Hematopoietic multipotent progenitor cell treated with erythropoietin and hydrocortisone succinate and interleukin-3 and kit ligand, for 15 days (in vitro differentiated cells): Measurements from ENCODE around the gene BANF2.
"Not testable (repeated sequence)": the region's sequence is repeated elsewhere in the genome, so short reads cannot be mapped to it uniquely, and the experiment has no call there.

Experiments used
- DNase-seq: peaks from one replicate; pipeline ENCODE4 v3.0.0-alpha.2; 2015; ENCODE audit warnings: low spot score

The BANF2 gene

DNA sequence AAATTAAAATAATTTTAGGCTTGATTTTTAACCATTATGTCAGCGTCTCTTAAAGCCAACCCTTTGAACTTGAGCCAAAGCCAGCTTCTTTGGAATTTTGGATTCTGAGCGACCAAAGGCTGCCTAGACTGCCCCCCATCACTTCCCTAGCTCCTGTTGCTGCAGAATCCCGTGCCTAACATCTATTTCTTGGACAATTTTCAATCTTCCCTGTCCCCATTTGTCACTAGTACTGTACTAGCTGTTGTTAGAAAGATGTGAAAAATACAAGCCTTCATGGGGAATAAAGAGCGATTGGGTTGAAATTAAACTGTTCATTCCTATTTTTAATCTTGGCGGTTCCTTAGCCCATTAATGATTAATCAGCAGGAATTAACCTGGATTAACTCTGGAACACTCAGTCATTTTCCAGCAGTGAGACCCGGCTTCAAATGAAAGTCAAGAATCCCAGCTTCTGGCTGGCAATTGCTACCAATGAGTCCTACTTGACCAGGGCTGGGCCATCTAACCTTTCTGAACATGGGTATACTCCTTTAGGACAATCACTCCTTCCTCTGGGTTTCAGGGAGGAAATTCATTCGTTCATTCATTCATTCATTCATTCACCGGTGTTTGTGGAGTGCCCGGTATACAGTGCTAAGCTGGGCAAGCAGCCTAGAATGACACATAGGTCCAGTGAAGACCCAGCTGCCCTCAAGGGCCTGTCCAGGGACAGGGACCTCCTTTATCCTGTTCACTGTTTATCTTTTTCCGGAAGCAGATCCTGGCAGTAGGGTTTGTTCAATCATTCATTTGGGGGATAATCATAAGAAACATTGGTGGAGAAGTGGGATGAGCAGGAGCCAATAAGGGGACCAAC is 16.3 kb upstream of the BANF2 start:
- no peak for DNase-seq

DNA sequence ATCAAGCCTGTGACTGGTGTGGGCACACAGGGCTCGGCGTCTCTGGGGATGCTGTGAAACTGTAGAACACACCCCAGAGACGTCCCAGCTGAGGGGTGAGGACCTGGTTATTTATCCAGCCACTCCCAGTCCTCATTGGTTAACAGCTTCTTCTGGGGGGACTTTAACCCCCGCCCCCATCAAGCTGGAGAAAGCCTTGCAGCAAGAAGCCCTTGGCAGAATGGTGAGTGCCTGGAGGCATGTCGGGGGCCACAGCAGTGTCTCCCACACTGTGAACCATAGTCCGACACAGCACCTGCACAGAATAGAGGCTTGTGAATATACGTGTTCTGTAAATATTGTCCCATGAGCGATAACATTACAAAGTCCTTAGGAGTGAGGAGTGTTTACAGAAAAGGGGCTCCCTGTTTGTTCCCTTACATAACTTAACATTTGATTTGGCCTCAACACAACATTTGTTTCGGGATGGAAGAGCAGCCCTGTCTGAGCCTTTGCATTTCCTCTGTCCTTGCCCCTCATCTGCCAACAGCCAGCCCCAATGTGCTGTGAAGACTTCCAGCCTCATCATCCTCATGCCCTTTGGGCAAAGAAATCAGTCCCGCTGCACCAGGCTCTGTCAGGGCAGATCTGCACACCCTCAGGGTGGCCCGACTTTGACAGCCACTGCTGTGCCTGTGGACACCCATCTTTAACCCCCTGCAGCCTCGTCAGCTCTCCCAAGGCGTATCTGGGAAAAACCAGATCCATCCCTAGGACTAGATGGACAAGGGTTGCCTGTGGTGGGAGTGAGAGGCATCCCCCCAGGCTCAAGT is 15.5 kb upstream of the BANF2 start:
- DNase-seq: no peak

- DNase-seq: no peak
These were observed 14.6 kb upstream of the BANF2 start for GRCh38 chr20:17685168-17685567.

DNA sequence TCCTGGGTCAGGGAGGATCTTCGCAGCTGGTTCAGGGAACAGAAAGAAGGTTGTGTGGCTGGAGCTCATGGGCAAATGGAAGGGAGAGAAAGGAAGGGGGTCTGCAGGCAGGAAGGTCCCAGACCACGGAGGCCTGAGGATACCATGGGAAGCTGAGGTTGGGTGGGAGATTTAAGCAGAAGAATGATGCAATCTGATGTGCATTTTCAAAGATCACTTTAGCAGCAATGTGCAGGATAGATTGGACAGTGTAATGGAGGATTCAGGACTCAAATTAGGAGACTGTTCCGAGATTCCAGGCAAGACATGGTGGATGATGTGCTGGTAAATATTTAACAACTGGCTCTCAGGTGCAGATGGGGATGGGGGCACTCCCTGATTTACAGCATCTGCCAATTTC is 12.0 kb upstream of the BANF2 start:
- no peak for DNase-seq

GRCh38 chr20:17688965-17689364 is 10.8 kb upstream of the BANF2 start:
- no peak for DNase-seq

DNA sequence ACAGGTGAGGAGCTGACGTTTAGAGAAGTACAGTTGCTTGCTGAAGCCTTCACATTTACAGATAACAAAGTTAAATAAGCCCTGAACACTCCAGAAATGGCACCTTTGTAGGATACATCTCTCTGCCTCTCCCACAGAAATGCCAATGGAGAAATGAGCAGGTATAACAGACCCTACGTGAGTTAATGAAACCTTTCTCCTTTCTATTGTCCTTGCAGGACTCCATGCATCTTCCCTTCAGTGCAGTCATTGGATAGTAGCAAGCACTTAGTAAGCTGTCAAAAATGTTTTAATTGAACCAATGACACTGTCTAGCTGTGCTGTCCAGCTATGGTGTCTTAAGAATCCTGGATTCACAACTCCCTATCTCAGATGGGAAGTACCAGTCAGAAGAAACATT is 9.6 kb upstream of the BANF2 start:
- no peak for DNase-seq

- DNase-seq: no peak
These were observed 8.0 kb upstream of the BANF2 start for GRCh38 chr20:17691758-17692157.

DNA sequence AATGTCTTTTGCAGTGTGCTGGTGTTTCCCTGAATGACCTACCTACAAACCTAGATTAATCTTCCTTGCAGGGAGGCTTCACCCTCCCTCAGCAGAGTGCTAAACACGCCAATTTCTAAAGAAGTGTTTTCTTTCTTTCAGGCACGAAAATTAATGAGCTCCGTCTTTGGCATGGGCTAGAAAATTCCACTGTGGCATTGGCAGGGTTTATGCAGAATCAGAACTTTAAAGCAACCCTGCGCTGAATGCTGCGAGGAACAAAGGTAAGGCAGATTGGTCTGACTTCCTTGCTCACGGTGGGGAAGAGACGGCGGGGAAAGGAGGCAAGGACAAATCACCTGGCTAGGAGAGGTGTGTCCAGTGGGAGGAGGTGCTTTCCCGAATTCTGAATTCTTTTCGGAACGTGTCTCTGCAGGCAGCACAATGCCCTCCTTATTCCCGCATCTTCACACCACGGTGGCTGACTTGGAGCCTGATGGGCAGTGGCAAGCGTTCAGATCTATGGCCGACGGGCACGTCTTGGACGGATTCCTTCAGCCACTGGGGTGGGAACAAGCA is 6.2 kb upstream of the BANF2 start:
- DNase-seq: no peak

DNA sequence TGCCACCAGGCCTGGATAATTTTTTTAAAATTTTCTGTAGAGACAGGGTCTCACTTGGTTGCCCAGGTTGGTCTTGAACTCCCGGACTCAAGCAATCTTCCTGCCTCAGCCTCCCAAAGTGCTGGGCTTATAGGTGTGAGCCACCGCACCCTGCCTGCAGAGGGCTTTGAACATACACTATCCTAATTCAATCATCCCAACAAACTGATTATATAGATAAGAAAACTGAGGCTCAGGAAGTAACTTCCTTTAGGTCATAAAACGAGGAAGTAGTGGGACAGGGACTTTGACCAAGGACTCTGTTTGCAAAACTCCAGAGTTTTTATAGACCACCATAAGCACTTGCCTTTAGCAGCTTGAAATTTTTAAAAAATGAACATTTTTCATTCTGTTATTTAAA is 5.0 kb upstream of the BANF2 start:
- DNase-seq: no peak

- no peak for DNase-seq
These were observed 3.5 kb upstream of the BANF2 start for GRCh38 chr20:17696287-17696686.

DNA sequence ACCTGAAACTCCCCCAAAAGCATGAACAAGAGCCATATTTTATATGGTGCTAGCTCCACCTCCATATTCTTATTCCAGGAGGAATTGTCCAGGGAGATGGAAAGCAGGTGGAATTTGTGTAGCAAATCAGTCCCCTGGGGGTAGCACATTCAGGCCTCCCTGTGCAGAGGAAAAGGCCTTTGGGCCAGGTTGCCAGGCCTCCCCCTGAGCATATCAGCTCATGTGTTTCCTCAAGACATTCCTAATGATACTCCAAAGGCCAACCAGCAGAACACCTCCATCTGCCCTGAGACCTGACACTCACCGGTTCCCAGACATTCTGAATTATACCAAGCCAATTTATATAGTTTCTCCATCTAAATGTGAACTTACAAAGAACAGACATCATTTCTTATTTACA is 2.6 kb upstream of the BANF2 start:
- no peak for DNase-seq

- DNase-seq: no peak
These were observed 1.4 kb upstream of the BANF2 start for GRCh38 chr20:17698384-17698783.

DNA sequence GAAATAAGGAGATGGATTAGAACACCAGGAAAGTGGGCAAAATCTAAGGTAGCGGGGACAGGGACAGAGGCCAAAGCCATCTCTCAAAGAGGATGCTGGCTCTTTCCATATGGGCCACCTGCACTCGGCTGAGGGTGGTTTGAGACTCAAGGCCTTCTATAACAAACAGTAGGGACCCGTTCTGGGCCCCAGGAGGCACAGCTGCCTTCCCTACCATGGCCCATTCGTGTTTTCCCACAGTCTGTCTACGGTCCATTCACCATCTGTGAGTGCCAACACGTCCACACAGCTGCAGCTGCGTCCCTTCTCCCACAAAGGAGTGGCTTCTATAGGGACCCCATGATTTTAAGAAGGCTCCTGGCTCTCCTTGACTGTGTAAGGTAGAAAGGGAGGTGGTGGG is 871 bp downstream of the BANF2 start:
- no peak for DNase-seq

GRCh38 chr20:17701826-17702225 is 2.1 kb downstream of the BANF2 start:
- no peak for DNase-seq

- DNase-seq: no peak
These were observed 5.0 kb downstream of the BANF2 start for GRCh38 chr20:17704589-17705317.

DNA sequence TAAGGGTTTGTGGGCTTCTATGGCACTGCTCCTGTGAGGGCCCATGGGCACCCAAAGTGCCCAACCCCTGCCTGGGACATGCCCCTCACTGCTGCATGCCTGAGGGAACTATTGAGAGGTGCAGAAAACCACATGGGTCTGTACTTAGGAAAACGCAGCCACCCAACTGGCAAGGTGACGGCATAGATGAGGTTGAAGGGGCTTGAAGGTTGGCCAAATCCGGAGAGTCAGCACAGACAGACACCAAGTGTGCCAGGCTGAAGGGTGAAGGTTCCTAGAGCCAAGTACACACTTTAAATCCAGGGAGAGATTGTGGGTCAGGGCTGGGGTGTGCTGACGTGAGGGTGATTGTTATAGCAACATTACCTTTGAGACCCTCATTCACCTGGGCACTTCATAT is 6.2 kb downstream of the BANF2 start:
- no peak for DNase-seq

- no peak for DNase-seq
These were observed 6.9 kb downstream of the BANF2 start for GRCh38 chr20:17706632-17707031.

- DNase-seq: not testable (repeated sequence)
These were observed 8.2 kb downstream of the BANF2 start for GRCh38 chr20:17707951-17708350.

- DNase-seq: no peak
These were observed 9.1 kb downstream of the BANF2 start for GRCh38 chr20:17708675-17709360.

DNA sequence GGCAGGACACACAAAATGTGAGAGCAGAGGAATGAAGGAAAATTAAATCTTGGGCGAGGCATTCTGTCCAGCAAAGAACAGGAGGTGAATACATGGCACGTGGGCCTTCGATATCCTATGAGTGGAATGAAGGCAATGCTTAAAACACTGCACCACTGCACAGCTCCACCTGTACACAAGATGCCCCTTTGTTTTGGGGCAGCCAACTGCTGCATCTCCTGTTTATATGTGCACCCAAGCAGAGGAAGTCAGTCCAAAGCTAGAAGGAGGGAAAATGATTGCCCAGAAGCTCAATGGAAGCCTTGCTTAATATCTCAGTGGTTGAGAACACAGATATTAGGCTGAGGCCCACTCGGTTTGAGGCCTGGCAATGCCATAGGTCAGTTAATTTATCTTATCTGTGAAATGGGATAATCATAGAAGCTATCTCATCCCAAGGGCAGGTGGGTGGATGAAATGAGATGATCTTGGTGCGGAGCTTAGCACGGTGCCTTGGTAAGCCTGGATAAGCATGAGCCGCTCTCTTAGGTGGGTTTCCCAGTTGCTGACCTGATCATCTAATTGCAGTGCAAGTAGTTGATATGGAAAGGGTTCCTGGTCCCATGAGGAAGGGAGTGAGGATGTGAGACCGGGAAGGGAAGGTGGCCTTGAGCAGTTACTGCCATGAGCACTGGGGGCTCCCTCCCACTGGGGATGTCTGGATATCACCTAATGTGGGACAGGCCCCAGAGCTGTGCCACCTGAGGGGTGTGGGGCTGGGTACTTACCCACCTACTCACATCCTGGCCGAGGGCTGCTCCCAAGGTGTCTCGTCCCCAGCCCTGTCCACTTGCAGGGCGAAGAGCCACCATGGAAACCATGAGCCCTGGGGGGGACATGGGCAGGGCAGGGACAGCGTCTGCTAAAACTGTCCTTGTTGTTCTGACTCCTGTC is 9.9 kb downstream of the BANF2 start:
- no peak for DNase-seq
